Measurements from ENCODE around the gene ELOB. TPM values are rescaled to one million over a fixed set of nuclear protein-coding genes. Genes with fewer than 3 reads are reported as not detected.

The ELOB gene
- total and polyA plus RNA-seq, 2 of the 8 experiments (the other 6 are each of a cell fraction or from before 2014, with no cell fraction given), result 237 to 1,357 TPM

GRCh38 chr16:2822496-2822895 is 45.4 kb upstream of the ELOB start:
- Histone ChIP-seq H3K4me1 (replicated peaks in 1 of 4; ENCODE audit: control insufficient read depth in 3 of 4, insufficient read depth in 4 of 4, low read length in 3 of 4) (peaks cover 0 to 3% (median 0%) of the 10 kb centered on the region in 4 experiments; a peak in 1 of 7 replicates), H3K23me2 (ENCODE audit: low read depth, low read length) (no peaks in the 10 kb centered on the region), H3K27me3 (replicated peaks in 1 of 4; ENCODE audit: control insufficient read depth in 3 of 4, extremely low read depth in 1 of 4, insufficient read depth in 3 of 4, low read length in 3 of 4) (no peaks in the 10 kb centered on the region), H3K4ac (replicated peaks; ENCODE audit: insufficient read length, low read depth, low read length) (no peak overlapping the region), H3K14ac (ENCODE audit: insufficient read length) (no peak overlapping the region), H3K9ac (replicated peaks in 1 of 4; ENCODE audit: extremely low read depth in 1 of 4, low read depth in 3 of 4, low read length in 3 of 4) (no peak overlapping the region; a peak in 1 of 7 replicates), H2AFZ (ENCODE audit: low read length) (no peak overlapping the region), H2BK5ac (ENCODE audit: low read depth, low read length) (no peak overlapping the region), H2BK12ac (ENCODE audit: low read depth, low read length) (no peak overlapping the region), H3K18ac (ENCODE audit: extremely low read depth, low read length) (no peak overlapping the region), H3K9me3 (ENCODE audit: insufficient read depth in 2 of 2, low read depth in 1 of 2, low read length in 1 of 2) (no peaks in the 10 kb centered on the region), H2BK120ac (replicated peaks; ENCODE audit: low read depth, low read length) (no peak overlapping the region), H3K4me2 (ENCODE audit: insufficient read depth in 1 of 2, low read depth in 2 of 2, low read length in 2 of 2) (no peak overlapping the region), H2BK20ac (ENCODE audit: low read length) (no peak overlapping the region), H3K27ac (ENCODE audit: low read depth, low read length) (no peak overlapping the region), H3K56ac (replicated peaks; ENCODE audit: insufficient read length, low read depth, low read length) (no peak overlapping the region), H4K91ac (replicated peaks; ENCODE audit: insufficient read length, low read length) (no peak overlapping the region), H4K5ac (ENCODE audit: insufficient read length, low read depth, low read length) (no peak overlapping the region), H3K4me3 (ENCODE audit: extremely low read depth in 1 of 4, insufficient read depth in 2 of 4, low read depth in 3 of 4, low read length in 4 of 4) (no peak overlapping the region), H3K79me2 (ENCODE audit: control insufficient read depth in 1 of 2, insufficient read depth in 2 of 2, low read length in 2 of 2) (no peaks in the 10 kb centered on the region), H2BK15ac (ENCODE audit: low read length) (no peak overlapping the region), H3K23ac (ENCODE audit: insufficient read length) (no peak overlapping the region), H2AK5ac (ENCODE audit: low read depth, low read length) (no peak overlapping the region), H4K20me1 (replicated peaks in 1 of 2; ENCODE audit: control insufficient read depth in 1 of 2, insufficient read depth in 2 of 2, low read length in 2 of 2) (no peaks in the 10 kb centered on the region), H3K79me1 (ENCODE audit: low read depth, low read length) (no peaks in the 10 kb centered on the region), H3K36me3 (ENCODE audit: control insufficient read depth in 2 of 4, insufficient read depth in 4 of 4, low read length in 3 of 4) (no peaks in the 10 kb centered on the region), H4K8ac (ENCODE audit: extremely low read depth, insufficient read depth, low read length) (no peak overlapping the region)
- TF ChIP-seq BRCA1 (IDR thresholded peaks at IDR 0.05; ENCODE audit: low read depth, low read length), result no peak
- TF ChIP-seq RNF2 (IDR thresholded peaks at IDR 0.05; ENCODE audit: borderline replicate concordance, low read depth, low read length, missing control alignments, poor library complexity, severe bottlenecking), result no peak
- no peak for TF ChIP-seq CEBPB (IDR thresholded peaks at IDR 0.05; ENCODE audit: low read depth, low read length)
- TF ChIP-seq SP4 (IDR thresholded peaks at IDR 0.05; ENCODE audit: low read length), result no peak
- TF ChIP-seq SUZ12 (IDR thresholded peaks at IDR 0.05; ENCODE audit: low read length), result no peak
- TF ChIP-seq SRF (IDR thresholded peaks at IDR 0.05; ENCODE audit: low read depth, low read length), result no peak
- TF ChIP-seq EZH2 (IDR thresholded peaks at IDR 0.05; ENCODE audit: low read depth, low read length, severe bottlenecking), result no peak
- TF ChIP-seq SP1 (IDR thresholded peaks at IDR 0.05; ENCODE audit: low read depth, low read length), result no peak
- no peak for TF ChIP-seq BACH1 (IDR thresholded peaks at IDR 0.05; ENCODE audit: low read length)
- TF ChIP-seq TEAD4 (IDR thresholded peaks at IDR 0.05; ENCODE audit: low read depth, low read length), result no peak
- TF ChIP-seq KDM1A (IDR thresholded peaks at IDR 0.05; ENCODE audit: borderline replicate concordance, low read length), result no peak
- no peak for TF ChIP-seq CBX8 (IDR thresholded peaks at IDR 0.05; ENCODE audit: borderline replicate concordance, low read depth, low read length)
- no peak for TF ChIP-seq CREB1 (IDR thresholded peaks at IDR 0.05)
- TF ChIP-seq TAF1 (IDR thresholded peaks at IDR 0.05; ENCODE audit: low read depth, low read length), result no peak
- no peak for TF ChIP-seq NRF1 (IDR thresholded peaks at IDR 0.05; ENCODE audit: low read depth, low read length)
- no peak for DNase-seq (ENCODE audit: low read depth in 1 of 2, low spot score in 2 of 2)
- ChIA-PET POLR2A (ENCODE audit: partially characterized antibody) (interaction anchor here (0.7 to 1.4 kb wide), 3 partner anchors 17 to 64 kb away, joined by 3 to 5 read pairs (median 3); no protein-coding TSS in a partner anchor), CTCF (ENCODE audit: partially characterized antibody) (interaction anchor here (1.1 to 3.9 kb wide), 12 partner anchors 9 to 122 kb away, joined by 3 to 22 read pairs (median 4); partner anchors contain the start of gene PRSS41)
- no peak for FAIRE-seq
- WGBS, 2 experiments (ENCODE audit: extremely low coverage in 1 of 2, insufficient coverage in 1 of 2, insufficient read length in 1 of 2, insufficient replicate concordance in 2 of 2, low coverage in 1 of 2, low lambda C conversion rate in 2 of 2, missing lambda C conversion rate in 1 of 2), result 86% methylated on average over 4 of the region's 4 CpGs; no CpG with 5 or more reads in 1 of the 2 experiments
